Measurements from ENCODE around the gene RPS6KB2. TPM values are rescaled to one million over a fixed set of nuclear protein-coding genes. Genes with fewer than 3 reads are reported as not detected.

RPS6KB2 gene
- total and polyA plus RNA-seq, 10 of the 15 experiments (the other 5 are each of a cell fraction or from before 2014, with no cell fraction given) = 0.39 to 101 (median 58.4) TPM

GRCh38 chr11:67391304-67392182 lies 36.8 kb upstream of the RPS6KB2 start, which contains the start of gene RAD9A (continued):
- TF ChIP-seq, protein P1, sequence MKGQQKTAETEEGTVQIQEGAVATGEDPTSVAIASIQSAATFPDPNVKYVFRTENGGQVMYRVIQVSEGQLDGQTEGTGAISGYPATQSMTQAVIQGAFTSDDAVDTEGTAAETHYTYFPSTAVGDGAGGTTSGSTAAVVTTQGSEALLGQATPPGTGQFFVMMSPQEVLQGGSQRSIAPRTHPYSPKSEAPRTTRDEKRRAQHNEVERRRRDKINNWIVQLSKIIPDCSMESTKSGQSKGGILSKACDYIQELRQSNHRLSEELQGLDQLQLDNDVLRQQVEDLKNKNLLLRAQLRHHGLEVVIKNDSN (IDR thresholded peaks at IDR 0.05; ENCODE audit: borderline replicate concordance, extremely low read length, insufficient read depth, low read depth, low read length) = peak; percentile 100
- TF ChIP-seq ZBTB4 (CRISPR knock-in tag; IDR thresholded peaks at IDR 0.05) = peak; percentile 92
- TF ChIP-seq, protein P2, sequence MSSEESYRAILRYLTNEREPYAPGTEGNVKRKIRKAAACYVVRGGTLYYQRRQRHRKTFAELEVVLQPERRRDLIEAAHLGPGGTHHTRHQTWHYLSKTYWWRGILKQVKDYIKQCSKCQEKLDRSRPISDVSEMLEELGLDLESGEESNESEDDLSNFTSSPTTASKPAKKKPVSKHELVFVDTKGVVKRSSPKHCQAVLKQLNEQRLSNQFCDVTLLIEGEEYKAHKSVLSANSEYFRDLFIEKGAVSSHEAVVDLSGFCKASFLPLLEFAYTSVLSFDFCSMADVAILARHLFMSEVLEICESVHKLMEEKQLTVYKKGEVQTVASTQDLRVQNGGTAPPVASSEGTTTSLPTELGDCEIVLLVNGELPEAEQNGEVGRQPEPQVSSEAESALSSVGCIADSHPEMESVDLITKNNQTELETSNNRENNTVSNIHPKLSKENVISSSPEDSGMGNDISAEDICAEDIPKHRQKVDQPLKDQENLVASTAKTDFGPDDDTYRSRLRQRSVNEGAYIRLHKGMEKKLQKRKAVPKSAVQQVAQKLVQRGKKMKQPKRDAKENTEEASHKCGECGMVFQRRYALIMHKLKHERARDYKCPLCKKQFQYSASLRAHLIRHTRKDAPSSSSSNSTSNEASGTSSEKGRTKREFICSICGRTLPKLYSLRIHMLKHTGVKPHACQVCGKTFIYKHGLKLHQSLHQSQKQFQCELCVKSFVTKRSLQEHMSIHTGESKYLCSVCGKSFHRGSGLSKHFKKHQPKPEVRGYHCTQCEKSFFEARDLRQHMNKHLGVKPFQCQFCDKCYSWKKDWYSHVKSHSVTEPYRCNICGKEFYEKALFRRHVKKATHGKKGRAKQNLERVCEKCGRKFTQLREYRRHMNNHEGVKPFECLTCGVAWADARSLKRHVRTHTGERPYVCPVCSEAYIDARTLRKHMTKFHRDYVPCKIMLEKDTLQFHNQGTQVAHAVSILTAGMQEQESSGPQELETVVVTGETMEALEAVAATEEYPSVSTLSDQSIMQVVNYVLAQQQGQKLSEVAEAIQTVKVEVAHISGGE (CRISPR knock-in tag; IDR thresholded peaks at IDR 0.05) = peak; percentile 76
